Measurements from ENCODE around the gene DISP3.

DNA sequence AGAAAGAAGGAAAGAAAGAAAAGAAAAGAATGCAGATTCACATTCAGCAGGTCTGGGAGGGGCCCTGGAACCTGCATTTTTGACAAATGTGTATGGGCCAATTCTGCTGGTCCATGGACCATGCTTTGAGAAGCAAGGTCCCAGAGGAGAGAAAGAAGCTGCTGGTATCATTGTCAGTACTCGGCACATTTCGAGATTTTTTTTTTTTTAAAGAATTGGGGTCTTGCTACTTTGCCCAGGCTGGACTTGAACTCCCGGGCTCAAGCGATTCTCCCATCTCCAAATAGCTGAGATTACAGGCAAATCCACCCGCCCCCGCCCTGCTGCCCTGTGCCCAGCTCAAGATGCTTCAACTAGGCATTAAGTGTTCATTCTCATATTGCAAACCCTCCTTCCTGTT lies 13.6 kb upstream of the DISP3 start:
- TF ChIP-seq CTCF (IDR thresholded peaks at IDR 0.05; ENCODE audit: borderline replicate concordance, extremely low read depth, low read length, poor library complexity, severe bottlenecking) (no peak), EZH2 (IDR thresholded peaks at IDR 0.05; ENCODE audit: borderline replicate concordance, low read depth, low read length, severe bottlenecking) (no peak)

Measured in DND-41 (cell line).